ENCODE results near the gene FGF22.

Gene FGF22

DNA sequence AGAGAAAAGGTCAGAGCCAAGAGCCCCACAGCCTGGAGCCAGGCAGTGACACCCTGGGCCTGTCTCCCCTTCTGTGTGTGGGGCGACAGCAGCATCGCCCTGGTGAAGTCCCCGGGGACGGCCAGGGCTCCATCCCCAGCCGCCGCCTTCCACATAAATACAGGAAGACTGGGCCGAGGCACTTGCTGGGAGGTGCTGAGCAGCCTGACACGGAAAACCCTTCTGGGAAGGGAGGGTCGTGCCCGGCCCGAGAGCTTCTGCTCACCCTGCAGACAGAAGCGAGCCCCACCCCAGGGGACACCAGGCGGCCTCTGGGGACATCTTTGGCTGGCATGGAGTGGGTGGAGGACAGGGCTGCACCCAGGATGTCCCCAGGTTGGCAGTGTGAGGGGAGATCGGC lies 5.1 kb downstream of the FGF22 start:
- DNase-seq, result no peak

DNA sequence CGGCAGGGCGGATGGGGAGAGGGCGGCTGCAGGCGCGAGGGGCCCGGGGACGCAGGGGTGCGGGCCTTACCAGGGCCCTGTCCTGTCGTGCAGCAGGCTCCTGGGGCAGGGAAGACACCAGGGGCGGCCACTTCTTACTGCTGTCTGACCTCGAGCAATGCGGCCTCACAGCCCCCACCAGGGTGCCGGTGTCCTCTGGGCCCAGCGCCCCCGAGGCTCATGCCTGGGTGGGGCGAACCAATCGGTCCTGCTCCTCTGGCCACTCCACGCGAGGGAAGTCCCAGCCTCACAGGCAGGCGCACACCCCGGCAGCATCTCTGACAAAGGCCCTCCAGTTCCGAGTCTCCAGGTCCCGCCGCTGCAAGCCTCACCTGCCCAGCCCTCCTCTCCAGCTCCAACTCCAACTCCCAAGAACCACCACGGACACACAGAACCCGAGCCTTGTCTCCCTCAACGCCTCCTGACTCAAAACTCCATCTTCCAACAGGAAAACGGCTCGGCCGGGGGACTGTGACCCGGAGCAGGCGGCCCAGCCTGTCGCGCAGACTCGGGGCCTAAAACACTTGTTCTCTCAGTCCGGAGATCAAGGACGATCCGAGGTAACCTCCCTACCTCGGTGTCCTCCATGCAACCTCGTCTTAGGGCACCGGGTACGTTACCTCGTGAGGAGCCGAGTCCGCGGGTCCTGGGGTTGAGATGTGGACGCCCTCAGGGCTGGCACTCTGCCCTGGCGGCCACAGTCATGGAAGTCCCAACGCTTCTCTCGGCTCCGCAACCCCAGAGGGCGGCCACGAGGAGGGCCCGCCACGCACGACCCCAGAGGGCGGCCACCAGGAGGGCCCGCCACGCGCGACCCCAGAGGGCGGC lies 6.5 kb downstream of the FGF22 start:
- no peak for DNase-seq

DNA sequence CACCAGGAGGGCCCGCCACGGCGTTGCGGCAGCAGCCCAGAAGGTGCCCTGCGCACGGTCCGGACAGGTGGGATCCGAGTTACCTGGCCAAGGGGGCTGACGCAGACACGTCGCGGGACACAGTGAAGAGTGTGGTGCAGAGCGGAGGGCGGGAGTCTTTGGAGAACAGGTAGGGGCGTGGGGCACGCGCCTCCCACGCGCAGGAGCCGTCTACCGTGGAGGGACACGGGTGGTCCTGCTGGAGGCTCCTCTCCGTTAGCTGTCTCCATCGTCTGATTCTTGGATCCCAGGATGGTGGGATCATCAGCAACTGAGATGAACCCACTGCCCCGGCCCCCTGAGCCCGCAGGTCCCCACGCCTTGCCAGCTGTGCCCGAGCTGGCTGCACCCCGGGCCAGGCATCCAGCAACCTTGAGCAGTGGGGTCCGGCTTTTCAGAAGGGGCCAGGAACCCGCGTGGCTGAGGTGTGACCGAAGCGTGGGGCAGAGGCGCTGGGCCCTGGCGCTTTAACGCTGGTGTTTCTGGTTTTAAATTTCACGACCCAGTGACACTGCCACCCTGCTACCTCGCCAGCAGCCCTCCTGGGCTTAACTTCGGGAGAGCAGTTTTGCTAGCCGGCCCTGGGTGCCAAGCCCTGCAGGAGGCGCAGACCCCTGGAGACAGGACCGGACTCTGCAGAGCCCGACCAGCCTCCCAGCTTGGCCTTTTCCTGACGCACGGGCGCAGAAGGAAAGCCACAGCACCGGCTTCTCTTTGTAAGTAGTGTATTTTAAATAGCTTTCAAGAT lies 7.3 kb downstream of the FGF22 start:
- no peak for DNase-seq

DNA sequence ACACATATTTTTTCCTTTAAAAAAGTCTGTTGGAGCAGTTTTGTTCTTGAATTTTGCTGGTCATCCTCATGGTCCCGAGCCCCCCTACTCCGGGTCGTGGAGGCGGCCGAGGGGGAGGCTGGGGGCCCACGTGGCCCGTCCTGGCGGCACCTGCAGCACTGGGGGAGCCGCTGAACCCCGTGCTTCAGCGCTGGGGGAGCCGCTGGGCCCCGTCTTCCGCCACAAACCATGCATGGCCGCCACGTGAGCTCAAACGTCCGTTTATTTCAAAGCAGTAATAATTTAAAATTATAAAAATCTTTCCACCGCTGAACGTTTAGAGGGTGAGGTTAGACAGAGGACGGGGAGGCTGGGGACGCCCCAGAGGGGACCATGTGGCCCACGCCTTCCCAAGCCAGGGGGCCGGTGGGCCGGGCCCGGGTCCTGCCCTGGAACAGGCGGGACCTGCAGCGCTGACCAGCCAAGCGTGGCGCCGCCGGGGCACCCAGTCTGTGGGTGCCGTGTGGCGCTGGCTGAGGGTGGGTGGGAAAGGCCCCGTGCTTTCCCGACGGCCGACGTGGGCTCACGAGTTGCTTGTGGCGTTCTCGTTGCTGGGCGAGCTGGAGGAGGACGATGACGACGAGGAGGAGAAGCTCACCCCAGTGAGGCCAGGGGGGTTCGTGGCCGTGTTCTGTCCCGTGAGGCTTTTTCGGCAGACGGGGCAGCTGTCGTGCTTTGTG lies 8.0 kb downstream of the FGF22 start:
- DNase-seq, result no peak

DNA sequence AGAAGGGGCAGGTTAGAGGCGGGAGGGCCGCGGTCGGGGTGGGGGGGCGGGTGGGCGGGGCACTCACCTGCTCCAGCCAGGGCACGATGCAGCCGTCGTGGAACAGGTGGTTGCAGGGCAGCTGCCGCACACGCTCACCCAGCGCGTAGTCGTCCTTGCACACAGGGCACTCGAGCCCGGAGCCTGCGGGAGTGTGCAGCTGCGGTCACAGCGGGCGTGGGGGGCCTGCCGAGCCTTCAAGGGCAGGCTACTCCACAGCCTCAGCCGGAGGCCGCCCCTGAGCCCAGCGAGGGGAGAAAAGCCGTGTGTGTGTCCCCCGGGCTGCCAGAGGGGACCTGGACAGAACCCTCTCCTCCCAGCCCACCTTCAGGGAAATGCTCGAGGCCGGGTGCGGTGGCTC lies 8.6 kb downstream of the FGF22 start:
- no peak for DNase-seq

DNA sequence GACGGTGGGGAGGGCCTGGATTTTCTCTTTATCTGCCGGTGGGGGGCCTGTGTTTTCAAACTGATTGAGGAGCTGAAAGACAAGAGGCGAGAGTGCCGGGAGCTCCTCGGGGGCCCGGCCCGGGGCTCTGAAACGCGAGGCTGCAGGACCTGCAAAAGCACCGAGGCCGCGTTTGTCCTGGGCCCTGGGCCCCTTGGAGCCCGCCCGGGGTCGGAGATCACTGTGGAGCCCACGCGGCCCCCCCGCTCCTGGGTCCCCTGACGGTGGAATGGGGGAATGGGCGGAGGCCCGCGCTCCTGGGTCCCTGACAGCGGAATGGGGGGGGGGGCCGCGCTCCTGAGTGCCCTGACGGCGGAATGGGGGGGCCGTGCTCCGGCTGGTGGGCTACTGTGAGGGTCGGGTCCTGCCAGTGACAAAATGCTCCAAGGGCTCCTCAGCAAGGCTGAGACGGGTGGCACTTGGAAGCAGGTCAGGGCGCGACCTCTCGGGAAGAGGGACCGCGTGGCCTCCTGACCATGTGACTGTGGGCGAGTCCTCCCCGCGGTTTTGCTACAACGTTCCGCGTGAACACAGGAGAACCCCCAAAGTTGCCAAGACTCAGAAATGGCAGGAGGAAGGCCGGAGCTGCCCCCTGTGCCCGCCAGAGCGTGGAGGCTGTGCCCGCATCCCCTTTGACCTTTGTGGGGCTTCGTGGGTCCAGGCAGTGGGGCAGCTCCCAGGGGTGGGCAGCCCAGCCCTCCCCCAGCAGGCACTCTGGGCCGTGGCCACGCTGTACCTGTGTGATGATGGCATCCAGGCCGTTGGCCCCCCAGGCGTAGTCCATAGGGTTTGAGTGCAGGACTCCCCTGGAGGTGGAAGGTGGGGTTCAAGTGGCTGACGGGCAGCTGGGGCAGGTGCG lies 9.5 kb downstream of the FGF22 start:
- DNase-seq, result no peak

DNA sequence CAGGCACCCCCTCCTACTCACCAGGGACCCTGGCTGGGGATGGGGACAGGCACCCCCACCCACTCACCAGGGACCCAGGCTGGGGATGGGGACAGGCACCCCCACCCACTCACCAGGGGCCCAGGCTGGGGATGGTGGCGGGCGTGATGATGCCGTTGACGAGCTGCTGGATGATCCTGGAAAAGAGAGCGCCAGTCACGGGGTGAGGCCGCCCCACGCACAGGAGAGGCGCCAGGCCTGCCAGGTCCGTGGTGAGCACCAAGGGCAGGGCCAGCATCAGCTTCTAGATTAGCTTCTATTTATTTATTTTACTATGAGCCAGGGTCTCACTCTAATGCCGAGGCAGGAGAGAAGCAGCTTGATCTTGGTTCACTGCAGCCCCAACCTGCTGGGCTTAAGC lies 10.4 kb downstream of the FGF22 start:
- DNase-seq, result no peak

DNA sequence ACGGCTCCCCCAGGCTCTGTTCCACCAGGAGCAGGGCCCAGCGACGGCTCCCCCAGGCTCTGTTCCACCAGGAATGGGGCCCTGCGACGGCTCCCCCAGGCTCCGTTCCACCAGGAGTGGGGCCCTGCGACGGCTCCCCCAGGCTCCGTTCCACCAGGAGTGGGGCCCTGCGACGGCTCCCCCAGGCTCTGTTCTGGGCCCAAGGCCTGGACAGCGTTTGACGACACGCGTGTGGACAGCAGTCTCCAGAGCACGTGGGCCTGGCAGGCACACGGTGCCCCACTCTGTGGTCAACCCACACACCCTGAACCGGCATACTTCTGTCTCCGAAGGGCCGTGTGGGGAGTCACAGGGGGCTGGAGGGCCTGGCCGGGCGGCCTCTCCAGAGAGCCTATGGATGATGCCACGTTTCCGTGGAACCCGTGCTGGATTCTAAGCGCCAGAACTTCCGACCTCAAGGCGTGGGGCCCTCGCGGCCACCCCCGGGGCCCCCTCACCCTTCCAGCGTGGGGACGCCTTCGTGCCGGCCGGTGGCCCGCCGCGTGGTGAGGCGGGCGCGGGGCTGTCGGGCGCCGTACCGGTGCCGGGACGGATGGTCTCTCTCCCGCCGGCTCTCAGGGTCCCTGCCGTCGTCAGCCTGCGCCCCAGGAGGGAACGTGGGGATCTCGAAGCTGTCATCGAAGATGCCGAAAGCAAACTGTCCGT lies 11.6 kb downstream of the FGF22 start:
- DNase-seq, result no peak

DNA sequence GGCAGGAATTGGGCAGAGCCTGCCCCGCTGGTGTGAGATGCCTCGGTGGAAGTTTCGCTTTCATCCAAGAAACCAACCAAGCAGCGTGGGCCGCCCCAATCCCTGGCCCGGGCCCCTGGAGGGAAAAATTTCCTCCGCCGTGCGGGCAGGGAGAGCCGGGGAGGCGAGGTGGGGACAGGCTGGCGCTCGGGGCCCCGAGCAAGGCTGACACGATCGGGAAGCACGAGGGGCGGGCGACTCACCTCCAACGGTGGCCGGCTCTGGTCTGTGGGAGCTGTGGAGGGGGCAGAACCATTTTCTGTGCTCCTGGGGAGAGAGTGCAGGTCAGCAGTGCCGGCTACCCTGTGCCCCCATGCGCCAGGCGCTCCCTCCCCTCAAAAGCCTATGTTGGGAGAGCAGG lies 12.3 kb downstream of the FGF22 start:
- no peak for DNase-seq

DNA sequence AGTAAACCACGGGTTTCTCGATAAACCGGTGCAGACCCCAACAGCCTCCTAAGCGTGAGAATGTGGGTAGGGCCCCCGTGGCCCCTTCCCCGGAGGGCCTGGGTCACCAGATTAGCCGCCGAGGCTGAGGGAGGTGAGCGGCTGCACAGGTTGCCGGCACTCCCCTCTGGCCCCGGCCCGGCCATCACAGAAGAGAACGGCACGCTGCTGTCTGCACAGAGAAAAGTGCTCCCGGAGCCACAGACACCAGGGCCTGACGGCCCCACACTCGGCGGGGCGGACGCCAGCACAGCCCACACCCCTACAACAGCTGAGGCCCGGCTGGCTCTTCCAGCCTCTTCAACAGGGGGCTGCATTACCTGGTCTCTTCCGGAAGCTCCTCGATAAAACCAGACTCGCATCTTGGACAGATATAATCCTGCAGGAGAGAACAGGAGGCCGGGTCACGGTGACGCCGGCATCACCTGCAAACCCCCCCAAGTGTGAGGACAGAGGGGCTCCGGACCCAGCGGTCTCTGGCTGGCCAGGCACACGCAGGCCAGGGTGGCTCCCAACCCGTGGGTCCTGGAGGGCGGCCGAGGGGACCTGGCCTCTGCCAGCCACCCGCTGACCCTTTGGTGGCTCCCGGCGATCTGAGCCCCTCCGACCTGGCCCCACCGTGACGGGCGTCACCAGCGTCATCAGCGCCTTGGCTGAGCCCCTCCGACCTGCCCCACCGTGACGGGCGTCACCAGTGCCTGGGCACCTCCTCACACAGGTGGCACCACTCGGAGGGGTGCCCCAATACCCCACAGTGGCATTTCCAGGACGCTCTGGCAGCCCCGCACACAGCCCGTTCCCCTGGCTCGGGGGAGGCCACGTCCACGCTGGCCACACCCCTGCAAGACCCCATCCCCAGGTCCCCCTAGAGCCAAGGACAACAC lies 13.0 kb downstream of the FGF22 start:
- no peak for DNase-seq

DNA sequence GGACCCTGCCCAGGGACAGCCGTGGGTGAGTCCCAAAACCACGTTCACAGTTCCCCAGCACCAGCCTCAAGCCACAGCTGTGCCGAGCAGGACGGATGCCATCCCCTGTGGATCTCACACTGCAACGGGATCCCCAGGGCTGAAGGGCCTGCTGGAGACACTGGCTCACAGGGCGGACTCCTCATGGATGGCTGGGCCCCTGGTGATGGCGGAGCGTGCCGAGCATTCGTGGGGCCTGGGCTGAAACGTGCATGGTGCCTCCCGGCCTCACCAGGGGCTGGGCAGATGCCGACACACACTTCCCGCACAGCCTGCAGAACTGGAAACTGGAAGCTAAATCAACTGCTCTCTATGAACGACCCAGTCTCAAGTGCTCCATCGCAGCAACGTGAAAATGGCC lies 13.7 kb downstream of the FGF22 start:
- no peak for DNase-seq

DNA sequence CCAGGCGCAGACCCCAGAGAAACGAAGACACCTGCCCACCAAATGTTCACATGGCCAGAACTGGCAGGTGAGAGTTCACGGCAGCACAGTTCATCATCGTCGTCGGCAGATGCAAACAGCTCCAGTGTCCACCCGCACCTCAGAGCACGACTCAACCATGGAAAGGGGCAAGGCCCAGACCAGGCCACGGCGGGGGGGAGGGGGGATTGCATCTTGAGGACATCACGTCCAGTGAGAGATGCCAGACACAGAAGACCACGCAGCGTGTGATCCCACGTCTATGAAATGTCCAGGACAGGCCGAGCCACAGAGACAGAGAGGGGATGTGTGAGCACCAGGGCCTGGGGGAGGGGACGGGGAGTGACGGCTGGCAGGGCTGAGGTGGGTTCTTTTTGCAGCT lies 16.0 kb downstream of the FGF22 start:
- no peak for DNase-seq

DNA sequence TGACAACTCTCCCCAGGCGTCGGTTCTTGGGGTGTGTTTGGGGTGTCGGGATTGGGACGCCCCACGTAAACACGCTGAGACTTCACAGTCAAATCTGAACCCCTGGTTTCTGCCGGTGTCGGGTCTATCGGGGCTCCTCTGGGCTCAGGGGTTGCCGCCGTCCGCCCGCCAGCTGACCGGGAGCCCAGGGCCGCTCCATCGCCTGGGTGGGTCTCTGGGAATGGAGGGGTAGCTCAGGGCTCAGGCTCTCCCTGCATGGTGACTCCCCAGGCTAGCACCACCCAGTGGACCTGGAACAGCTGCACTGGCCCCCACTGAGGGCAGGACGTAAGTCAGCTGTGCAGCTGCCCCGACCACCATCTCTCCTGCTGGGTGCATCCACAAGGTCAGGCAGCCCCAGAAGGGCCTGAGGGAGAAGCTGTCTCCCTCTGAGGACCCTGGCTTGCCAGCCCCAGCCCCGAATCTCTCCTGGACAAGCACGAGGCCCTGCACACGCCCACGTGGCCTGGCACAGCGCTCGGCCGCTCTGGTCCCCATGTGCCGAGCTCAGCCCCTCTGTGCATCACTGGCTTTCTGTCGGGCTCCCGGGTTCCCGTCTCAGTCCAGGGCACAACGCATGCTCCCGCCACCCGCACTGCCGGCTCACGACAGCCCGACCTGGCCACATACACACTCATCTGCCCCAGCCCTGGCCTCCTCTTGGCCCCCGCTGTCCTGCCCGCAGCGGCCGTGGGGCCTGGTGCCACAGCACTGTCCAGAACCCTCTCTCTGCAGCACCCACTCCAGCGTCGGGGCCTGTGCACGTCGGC lies 17.3 kb downstream of the FGF22 start:
- no peak for DNase-seq

DNA sequence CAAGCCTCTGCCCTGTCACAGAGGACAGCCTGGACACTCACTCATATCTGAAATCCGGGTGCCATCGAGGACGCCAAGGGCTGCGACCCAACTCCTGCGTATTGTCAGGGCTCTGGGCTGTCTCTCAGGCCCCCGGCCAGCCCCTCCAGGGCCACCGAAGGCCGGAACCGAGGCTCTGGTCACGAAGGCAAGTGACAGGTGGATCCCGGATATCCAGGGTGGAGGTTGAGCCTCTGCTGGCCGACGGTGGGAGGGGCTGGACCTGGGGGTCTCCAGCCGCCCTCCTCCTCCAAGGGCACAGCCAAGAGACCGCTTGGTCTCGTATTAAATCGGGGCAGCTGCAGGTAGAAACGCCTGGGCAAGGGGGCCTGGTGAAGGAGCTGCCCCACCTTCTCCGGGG lies 17.9 kb downstream of the FGF22 start:
- no peak for DNase-seq

DNA sequence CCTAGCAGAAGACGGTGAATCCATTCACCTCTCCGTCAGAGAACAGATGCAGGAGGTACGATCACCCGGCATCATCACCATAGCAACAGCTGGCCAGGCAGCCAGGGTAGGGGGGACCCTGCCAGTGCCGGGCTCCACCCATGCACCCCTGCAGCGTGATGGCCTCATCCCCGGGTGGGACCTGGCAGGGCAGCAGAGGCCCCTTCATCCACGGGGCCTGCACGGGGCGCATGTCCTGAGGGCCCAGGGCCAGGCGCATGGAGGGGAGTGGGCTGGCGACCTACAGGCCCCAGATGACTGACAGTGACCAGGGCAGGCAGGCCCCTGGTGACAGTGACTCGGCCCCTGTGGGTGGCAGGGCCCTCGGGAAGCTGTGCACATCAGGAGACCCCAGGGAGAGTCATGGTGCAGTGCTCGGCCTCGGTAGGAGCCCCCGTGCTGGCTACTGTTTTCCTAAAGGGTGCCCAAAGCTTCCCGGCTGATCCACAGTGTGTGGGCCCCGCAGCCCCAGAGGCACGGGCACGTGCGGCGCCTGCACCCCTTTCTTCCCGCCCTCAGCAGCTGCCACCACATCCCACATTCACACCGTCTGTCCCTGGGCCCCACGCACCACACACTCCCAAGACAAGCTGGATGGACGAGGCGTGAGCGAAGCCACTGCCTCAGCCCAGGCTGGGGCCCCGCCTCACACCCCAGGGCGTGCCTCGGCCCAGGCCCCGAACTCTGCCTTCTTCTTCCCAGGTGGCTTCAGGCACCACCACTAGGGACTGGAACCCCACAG lies 18.6 kb downstream of the FGF22 start:
- DNase-seq, result no peak

DNA sequence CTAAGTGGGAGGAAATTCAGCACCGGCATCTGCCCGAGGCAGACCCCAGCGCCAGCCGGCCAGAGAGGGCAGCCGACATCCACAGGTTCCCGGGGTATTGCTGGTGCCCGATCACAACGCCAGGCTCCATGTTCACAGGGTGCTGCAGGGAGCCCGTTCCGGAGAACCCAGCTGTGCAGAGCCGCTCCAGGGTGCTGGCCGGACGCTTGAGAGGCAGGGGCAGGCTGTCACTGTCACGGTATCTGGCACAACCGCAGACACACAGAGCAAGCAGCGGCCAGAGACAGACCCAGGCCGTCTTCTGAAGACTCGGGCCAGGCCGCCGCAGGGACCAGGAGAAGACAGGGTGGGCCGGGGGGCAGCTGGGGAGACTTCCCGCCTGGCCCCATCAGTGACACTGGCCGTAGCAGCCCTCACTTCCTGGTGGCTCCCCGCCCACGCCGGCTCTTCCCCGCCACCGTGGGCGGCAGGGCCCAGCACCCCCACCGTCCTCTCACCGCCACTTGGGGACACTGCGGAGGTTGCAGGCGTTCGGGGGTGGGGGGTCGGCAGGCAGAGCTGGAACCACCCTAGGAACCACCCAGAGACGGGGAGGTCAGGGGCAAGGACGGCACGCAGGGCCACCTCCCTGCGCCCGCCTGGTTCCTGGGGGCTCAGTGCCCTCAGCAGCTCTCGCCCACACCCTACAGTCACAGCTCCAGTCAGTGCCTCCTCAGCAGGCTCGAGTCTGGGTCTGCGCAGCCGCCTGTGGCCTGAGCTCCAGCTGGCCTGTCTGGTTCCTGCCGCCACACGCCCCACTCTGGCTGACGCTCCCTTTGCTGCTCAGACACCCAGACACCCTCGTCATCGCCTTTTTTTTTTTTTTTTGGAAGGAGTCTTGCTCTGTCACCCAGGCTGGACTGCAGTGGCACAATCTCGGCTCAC lies 19.5 kb downstream of the FGF22 start:
- peak; percentile 64 for DNase-seq

DNA sequence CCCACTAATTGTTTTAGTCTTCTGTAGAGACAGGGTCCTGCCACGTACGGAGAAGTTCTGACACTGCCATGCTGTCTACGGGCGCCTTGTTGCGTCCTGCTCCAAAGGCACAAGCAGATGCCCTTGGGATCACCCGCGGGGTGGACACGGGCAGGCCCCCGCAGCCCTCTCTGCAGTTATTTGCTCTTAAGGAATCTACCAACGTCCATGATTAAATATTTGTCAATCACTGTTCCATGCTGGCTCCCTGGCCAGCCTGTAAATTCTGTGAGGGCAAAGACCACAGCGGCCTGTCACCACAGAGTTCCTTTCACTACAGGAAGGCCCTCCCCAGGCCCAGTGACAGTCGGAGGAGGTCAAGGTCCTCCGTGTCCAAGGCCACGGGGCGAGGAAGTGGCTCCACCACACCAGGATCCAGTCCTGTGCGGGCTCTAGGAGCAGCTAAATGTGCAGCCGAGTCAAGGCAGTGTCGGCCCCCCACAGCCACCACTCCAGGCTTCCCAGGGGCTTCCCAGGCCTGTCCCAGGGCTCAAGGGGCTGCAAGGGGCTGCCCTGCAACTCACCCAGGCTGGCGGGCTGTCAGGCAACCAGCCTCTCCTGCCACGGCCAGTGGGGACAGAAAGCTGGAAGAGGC lies 21.2 kb downstream of the FGF22 start:
- no peak for DNase-seq
